H1 (cell line): ENCODE data around the gene STBD1. TPM values are rescaled to one million over a fixed set of nuclear protein-coding genes. Genes with fewer than 3 reads are reported as not detected.

Experiments
- CTCF ChIA-PET: fragments of 300-600 bp; sonication (Branson Sonifier 250); formaldehyde crosslinking; loops from one replicate; lab custom pipeline; 2021; ENCODE audit not compliant: partially characterized antibody; lab: Charles Lee
- POLR2A ChIA-PET: fragments of 300-600 bp; sonication (Branson Sonifier 250); formaldehyde crosslinking; loops from one replicate; lab custom pipeline; 2021; ENCODE audit warnings: inconsistent platforms; ENCODE audit not compliant: partially characterized antibody; lab: Charles Lee
- DNase-seq, 2 experiments: peaks; one replicate each; pipeline versions ENCODE4 v3.0.0 to v3.0.0-alpha.2; 2010 to 2022; ENCODE audit warnings: low spot score in 2 of 2, low read depth in 1 of 2, mixed read lengths in 1 of 2
- FAIRE-seq: peaks from 2 replicates; lab custom pipeline; 2011; peaks lifted over from hg19 to GRCh38; lab: Jason Lieb, UNC
- H2AFZ ChIP-seq: 2 replicates; pipeline ENCODE4 v1.8.1; 2012; ENCODE audit warnings: low read length, inconsistent platforms
- H2AK5ac ChIP-seq: 2 replicates; pipeline ENCODE4 v1.6.1; 2013; ENCODE audit warnings: low read depth, low read length
- H2BK120ac ChIP-seq: replicated peaks from 2 replicates; pipeline ENCODE3; 2013; ENCODE audit warnings: low read depth, low read length, inconsistent platforms
- H2BK12ac ChIP-seq: 2 replicates; pipeline ENCODE4 v1.6.1; 2013; ENCODE audit warnings: low read depth, low read length
- H2BK15ac ChIP-seq: 2 replicates; pipeline ENCODE4 v1.6.1; 2013; ENCODE audit warnings: low read length
- H2BK20ac ChIP-seq: 2 replicates; pipeline ENCODE4 v1.6.1; 2013; ENCODE audit warnings: low read length
- H2BK5ac ChIP-seq: 2 replicates; pipeline ENCODE4 v1.6.1; 2013; ENCODE audit warnings: low read depth, low read length
- H3K14ac ChIP-seq: 2 replicates; pipeline ENCODE4 v1.6.1; 2013; ENCODE audit warnings: inconsistent platforms; ENCODE audit not compliant: insufficient read length
- H3K18ac ChIP-seq: 2 replicates; pipeline ENCODE4 v1.6.1; 2013; ENCODE audit warnings: low read length; ENCODE audit errors: extremely low read depth
- H3K23ac ChIP-seq: 2 replicates; pipeline ENCODE4 v1.6.1; 2013; ENCODE audit warnings: inconsistent platforms; ENCODE audit not compliant: insufficient read length
- H3K23me2 ChIP-seq: 2 replicates; pipeline ENCODE4 v1.6.1; 2013; ENCODE audit warnings: low read depth, low read length
- H3K27ac ChIP-seq: 2 replicates; pipeline ENCODE4 v1.6.1; 2011; ENCODE audit warnings: low read depth, low read length, inconsistent platforms
- H3K27me3 ChIP-seq, 4 experiments: replicated peaks in 1 of 4; 1 replicate in 1 of 4; 2 replicates in 3 of 4; pipeline versions ENCODE4 v1.6.1 to v1.8.1; 2011 to 2013; ENCODE audit warnings: low read length in 3 of 4, mild to moderate bottlenecking in 3 of 4, inconsistent platforms in 2 of 4, mixed read lengths in 2 of 4, moderate library complexity in 1 of 4; ENCODE audit not compliant: control insufficient read depth in 3 of 4, insufficient read depth in 3 of 4; ENCODE audit errors: extremely low read depth in 1 of 4
- H3K36me3 ChIP-seq, 4 experiments: 2 replicates each; pipeline versions ENCODE4 v1.6.1 to v1.8.1; 2011 to 2013; ENCODE audit warnings: mild to moderate bottlenecking in 4 of 4, low read length in 3 of 4, moderate library complexity in 2 of 4, control low read depth in 1 of 4, inconsistent platforms in 1 of 4; ENCODE audit not compliant: insufficient read depth in 4 of 4, control insufficient read depth in 2 of 4
- H3K4ac ChIP-seq: replicated peaks from 2 replicates; pipeline ENCODE3; 2013; ENCODE audit warnings: low read length, low read depth, mixed read lengths, inconsistent platforms; ENCODE audit not compliant: insufficient read length
- H3K4me1 ChIP-seq, 4 experiments: replicated peaks in 1 of 4; 1 replicate in 1 of 4; 2 replicates in 3 of 4; pipeline versions ENCODE4 v1.6.1 to v1.8.1; 2011 to 2013; ENCODE audit warnings: low read length in 3 of 4, inconsistent platforms in 2 of 4, mixed read lengths in 1 of 4; ENCODE audit not compliant: insufficient read depth in 4 of 4, control insufficient read depth in 3 of 4
- H3K4me2 ChIP-seq, 2 experiments: 2 replicates each; pipeline versions ENCODE4 v1.6.1 to v1.8.1; 2011 to 2013; ENCODE audit warnings: low read depth in 2 of 2, low read length in 2 of 2, control low read depth in 1 of 2, inconsistent platforms in 1 of 2, mild to moderate bottlenecking in 1 of 2; ENCODE audit not compliant: insufficient read depth in 1 of 2
- H3K4me3 ChIP-seq, 4 experiments: fragments of 200-600, 300-600 bp in 1 of 4; sonication (generic), shearing (Covaris generic), sonication (Bioruptor Twin) in 1 of 4; 2 replicates each; pipeline versions ENCODE4 v1.5.1 to v1.8.1; 2011 to 2016; ENCODE audit warnings: low read length in 4 of 4, low read depth in 3 of 4, control low read depth in 2 of 4, inconsistent platforms in 2 of 4, mild to moderate bottlenecking in 2 of 4, mixed read lengths in 1 of 4, moderate library complexity in 1 of 4; ENCODE audit not compliant: insufficient read depth in 2 of 4; ENCODE audit errors: extremely low read depth in 1 of 4
- H3K56ac ChIP-seq: replicated peaks from 2 replicates; pipeline ENCODE3; 2013; ENCODE audit warnings: low read depth, mild to moderate bottlenecking, mixed read lengths, low read length, inconsistent platforms; ENCODE audit not compliant: insufficient read length
- H3K79me1 ChIP-seq: 2 replicates; pipeline ENCODE4 v1.6.1; 2013; ENCODE audit warnings: low read depth, low read length, control low read depth
- H3K79me2 ChIP-seq, 2 experiments: 2 replicates each; pipeline versions ENCODE4 v1.6.1 to v1.8.1; 2012 to 2013; ENCODE audit warnings: low read length in 2 of 2, mild to moderate bottlenecking in 2 of 2, inconsistent platforms in 1 of 2; ENCODE audit not compliant: insufficient read depth in 2 of 2, control insufficient read depth in 1 of 2
- H3K9ac ChIP-seq, 4 experiments: replicated peaks in 1 of 4; 1 replicate in 1 of 4; 2 replicates in 3 of 4; pipeline versions ENCODE4 v1.6.1 to v1.8.1; 2011 to 2013; ENCODE audit warnings: low read depth in 3 of 4, low read length in 3 of 4, control low read depth in 2 of 4, mild to moderate bottlenecking in 2 of 4, moderate library complexity in 2 of 4, inconsistent platforms in 1 of 4; ENCODE audit errors: extremely low read depth in 1 of 4
- H3K9me3 ChIP-seq, 2 experiments: 2 replicates each; pipeline versions ENCODE4 v1.6.1 to v1.8.1; 2012 to 2013; ENCODE audit warnings: mild to moderate bottlenecking in 2 of 2, moderate library complexity in 2 of 2, control low read depth in 1 of 2, inconsistent platforms in 1 of 2, low read depth in 1 of 2, low read length in 1 of 2, mixed read lengths in 1 of 2; ENCODE audit not compliant: insufficient read depth in 2 of 2
- H4K20me1 ChIP-seq, 2 experiments: replicated peaks in 1 of 2; 2 replicates each; pipeline versions ENCODE3 to v1.8.1; 2011 to 2013; ENCODE audit warnings: inconsistent platforms in 2 of 2, low read length in 2 of 2, mild to moderate bottlenecking in 1 of 2; ENCODE audit not compliant: insufficient read depth in 2 of 2, control insufficient read depth in 1 of 2
- H4K5ac ChIP-seq: 2 replicates; pipeline ENCODE4 v1.6.1; 2013; ENCODE audit warnings: low read length, low read depth, mixed read lengths, inconsistent platforms; ENCODE audit not compliant: insufficient read length
- H4K8ac ChIP-seq: 2 replicates; pipeline ENCODE4 v1.8.0; 2013; ENCODE audit warnings: mild to moderate bottlenecking, moderate library complexity, low read length, inconsistent platforms; ENCODE audit not compliant: insufficient read depth; ENCODE audit errors: extremely low read depth
- H4K91ac ChIP-seq: replicated peaks from 2 replicates; pipeline ENCODE3; 2013; ENCODE audit warnings: low read length, mixed read lengths, inconsistent platforms; ENCODE audit not compliant: insufficient read length
- CBX5 ChIP-seq: fragments of 300-800, 300-1000 bp; sonication (generic); IDR thresholded peaks from 2 replicates; pipeline ENCODE4 v1.7.1; 2016; ENCODE audit warnings: antibody characterized with exemption, low read length, low read depth
- CREB1 ChIP-seq: IDR thresholded peaks from 2 replicates; pipeline ENCODE4 v1.6.1; 2012; ENCODE audit warnings: inconsistent platforms
- EZH2 ChIP-seq: fragments of 200-600 bp; sonication (generic); IDR thresholded peaks from 2 replicates; pipeline ENCODE4 v1.7.1; 2012; ENCODE audit warnings: low read depth, mild to moderate bottlenecking, moderate library complexity, low read length, inconsistent platforms; ENCODE audit not compliant: severe bottlenecking
- KDM1A ChIP-seq: fragments of 200-600, 300-600 bp; sonication (generic); IDR thresholded peaks from 2 replicates; pipeline ENCODE4 v1.7.1; 2016; ENCODE audit warnings: mild to moderate bottlenecking, low read length, borderline replicate concordance
- POLR2AphosphoS5 ChIP-seq: IDR thresholded peaks from 2 replicates; pipeline ENCODE4 v1.6.1; 2011; ENCODE audit warnings: low read depth, low read length
- POU5F1 ChIP-seq: IDR thresholded peaks from 2 replicates; pipeline ENCODE4 v1.6.1; 2011; ENCODE audit warnings: low read depth, mild to moderate bottlenecking, low read length, moderate library complexity
- RAD21 ChIP-seq, 2 experiments: IDR thresholded peaks in 1 of 2; conservative IDR thresholded peaks in 1 of 2; 2 replicates each; pipeline ENCODE4 v1.6.1; 2011; ENCODE audit warnings: low read depth in 2 of 2, low read length in 2 of 2, improper control_type of control experiment in 1 of 2, inconsistent platforms in 1 of 2, mild to moderate bottlenecking in 1 of 2, moderate library complexity in 1 of 2
- RNF2 ChIP-seq: fragments of 200-900, 300-1000 bp; sonication (generic); IDR thresholded peaks from 2 replicates; pipeline ENCODE4 v1.7.1; 2016; ENCODE audit warnings: borderline replicate concordance, low read depth, mild to moderate bottlenecking, antibody characterized with exemption, low read length; ENCODE audit not compliant: poor library complexity, severe bottlenecking; ENCODE audit errors: missing control alignments
- SAP30 ChIP-seq: fragments of 300-600 bp; sonication (generic); IDR thresholded peaks from 2 replicates; pipeline ENCODE4 v1.7.1; 2012; ENCODE audit warnings: low read length, moderate library complexity, mild to moderate bottlenecking, inconsistent platforms; ENCODE audit not compliant: insufficient read depth, insufficient replicate concordance
- SIRT6 ChIP-seq: IDR thresholded peaks from one replicate; pipeline ENCODE4 v1.7.1; 2012; ENCODE audit warnings: low read length, inconsistent platforms
- SP1 ChIP-seq: IDR thresholded peaks from 2 replicates; pipeline ENCODE4 v1.6.1; 2011; ENCODE audit warnings: low read depth, low read length
- SUZ12 ChIP-seq: fragments of 200-600 bp; sonication (generic); IDR thresholded peaks from 2 replicates; pipeline ENCODE4 v1.6.1; 2012; ENCODE audit warnings: mild to moderate bottlenecking, inconsistent platforms, low read length, moderate library complexity, mixed read lengths
- TAF7 ChIP-seq: optimal IDR thresholded peaks from 2 replicates; pipeline ENCODE3; 2011; ENCODE audit warnings: low read depth, mild to moderate bottlenecking, inconsistent platforms, low read length, moderate library complexity, borderline replicate concordance
- TCF12 ChIP-seq: IDR thresholded peaks from 2 replicates; pipeline ENCODE4 v1.6.1; 2011; ENCODE audit warnings: low read depth, mild to moderate bottlenecking, low read length
- WGBS, 2 experiments: shearing (Covaris generic) in 1 of 2; methylation state at CpG; one replicate each; pipeline versions ENCODE4 v1.1.6 to v1.1.7; 2013 to 2015; ENCODE audit warnings: low lambda C conversion rate in 2 of 2, mixed read lengths in 2 of 2, inconsistent platforms in 1 of 2, low coverage in 1 of 2, missing lambda C conversion rate in 1 of 2; ENCODE audit not compliant: insufficient replicate concordance in 2 of 2, insufficient coverage in 1 of 2, insufficient read length in 1 of 2; ENCODE audit errors: extremely low coverage in 1 of 2, missing lambda C conversion rate in 1 of 2; 5-methylcytosine and 5-hydroxymethylcytosine counted together
- polyA plus RNA-seq, 7 experiments: library from polyadenylated mRNA; depleted of rRNA in 3 of 7; stranded (reverse) in 5 of 7; unstranded in 2 of 7; fragments of >200 nt in 5 of 7; fragments of 200-250 nt in 2 of 7; gene quantifications; 1 replicate in 5 of 7; 2 replicates in 1 of 7; 4 replicates in 1 of 7; pipeline versions ENCODE4 v1.2.1 to v1.2.3, GENCODE V29; 2011 to 2013; ENCODE audit warnings: missing spikeins in 2 of 7, mixed read lengths in 2 of 7
- total RNA-seq: library from RNA; stranded (reverse); fragmentation: NEBNext Ultra II Directional; extraction: Animal tissue kit (Norgen Biotek cat#: 25700); gene quantifications from 2 replicates; pipeline ENCODE4 v1.2.1, GENCODE V29; 2021

The STBD1 gene
- total and polyA plus RNA-seq, 2 of the 8 experiments (the other 6 are each of a cell fraction or from before 2014, with no cell fraction given), result 0.45 to 1.7 TPM

DNA sequence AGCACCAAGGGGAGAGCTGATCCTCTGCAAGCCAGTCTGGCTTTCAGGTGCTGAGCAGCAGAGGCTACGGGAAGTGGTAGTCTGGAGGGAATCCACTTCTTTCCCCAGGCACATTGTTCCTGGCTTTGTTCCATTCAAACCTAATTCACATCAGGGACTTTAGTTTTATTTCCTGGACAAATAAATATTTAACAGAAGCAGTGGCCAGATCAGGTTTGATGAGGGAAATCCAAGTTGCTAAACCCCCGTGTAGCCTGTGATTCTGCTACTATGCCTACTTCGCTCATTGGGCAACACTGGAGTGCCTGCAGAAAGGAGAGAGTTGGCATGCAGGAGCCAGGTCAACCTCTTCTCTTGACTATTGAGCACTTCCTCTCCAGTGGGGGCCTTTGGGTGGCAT lies 13.8 kb upstream of the STBD1 start:
- no peak overlapping the region for H2BK5ac ChIP-seq
- no peak for FAIRE-seq
- no peaks in the 10 kb centered on the region for H3K23me2 ChIP-seq
- H3K23ac ChIP-seq, result no peak overlapping the region
- TF ChIP-seq TCF12 (no peak), POU5F1 (no peak), RNF2 (no peak), POLR2AphosphoS5 (no peak), CREB1 (no peak), CBX5 (no peak), RAD21 (IDR thresholded peaks at IDR 0.05 in 1 of 2, conservative IDR thresholded peaks at IDR 0.05 in 1 of 2; ENCODE audit: low read depth in 2 of 2, low read length in 2 of 2) (no peak), SP1 (no peak), KDM1A (no peak), SIRT6 (no peak), SAP30 (no peak), SUZ12 (no peak), EZH2 (no peak), TAF7 (no peak)
- no peak overlapping the region for H2BK20ac ChIP-seq
- WGBS, 2 experiments, result 94% methylated on average over 3 of the region's 3 CpGs; no CpG with 5 or more reads in 1 of the 2 experiments
- no peak overlapping the region for H3K27ac ChIP-seq
- H4K20me1 ChIP-seq, result no peaks in the 10 kb centered on the region
- DNase-seq, result no peak
- H4K5ac ChIP-seq, result no peak overlapping the region
- no peak overlapping the region for H2AFZ ChIP-seq
- no peak overlapping the region for H2AK5ac ChIP-seq
- no peak overlapping the region for H3K14ac ChIP-seq
- H3K27me3 ChIP-seq, result no peaks in the 10 kb centered on the region
- H2BK120ac ChIP-seq, result no peak overlapping the region
- no peak overlapping the region for H3K56ac ChIP-seq
- no peaks in the 10 kb centered on the region; the same call in 1 of the 2 replicates for H3K79me1 ChIP-seq
- H2BK12ac ChIP-seq, result no peak overlapping the region
- no peaks in the 10 kb centered on the region for H3K79me2 ChIP-seq
- no peak overlapping the region for H3K4ac ChIP-seq
- no peak overlapping the region for H2BK15ac ChIP-seq
- ChIA-PET POLR2A (no interaction called here), CTCF (interaction anchor here (0.8 to 4.3 kb wide), 2 partner anchors 14 to 15 kb away, joined by 3 to 21 read pairs; partner anchors contain the start of gene STBD1)
- peaks cover 0 to 9% of the 10 kb centered on the region in 2 experiments; a peak in 1 of 4 replicates for H3K9me3 ChIP-seq
- no peak overlapping the region for H3K4me2 ChIP-seq
- no peak overlapping the region for H3K18ac ChIP-seq
- no peak overlapping the region for H4K91ac ChIP-seq
- H4K8ac ChIP-seq, result no peak overlapping the region
- no peaks in the 10 kb centered on the region for H3K4me1 ChIP-seq
- no peaks in the 10 kb centered on the region for H3K36me3 ChIP-seq
- H3K4me3 ChIP-seq, result no peak overlapping the region
- H3K9ac ChIP-seq, result no peak overlapping the region
